ENCODE data around the gene CSNK2B. TPM values are rescaled to one million over a fixed set of nuclear protein-coding genes. Genes with fewer than 3 reads are reported as not detected.

Gene CSNK2B
- total and polyA plus RNA-seq, 9 of the 15 experiments (the other 6 are each of a cell fraction or from before 2014, with no cell fraction given) = 120 to 1,126 (median 529) TPM

DNA sequence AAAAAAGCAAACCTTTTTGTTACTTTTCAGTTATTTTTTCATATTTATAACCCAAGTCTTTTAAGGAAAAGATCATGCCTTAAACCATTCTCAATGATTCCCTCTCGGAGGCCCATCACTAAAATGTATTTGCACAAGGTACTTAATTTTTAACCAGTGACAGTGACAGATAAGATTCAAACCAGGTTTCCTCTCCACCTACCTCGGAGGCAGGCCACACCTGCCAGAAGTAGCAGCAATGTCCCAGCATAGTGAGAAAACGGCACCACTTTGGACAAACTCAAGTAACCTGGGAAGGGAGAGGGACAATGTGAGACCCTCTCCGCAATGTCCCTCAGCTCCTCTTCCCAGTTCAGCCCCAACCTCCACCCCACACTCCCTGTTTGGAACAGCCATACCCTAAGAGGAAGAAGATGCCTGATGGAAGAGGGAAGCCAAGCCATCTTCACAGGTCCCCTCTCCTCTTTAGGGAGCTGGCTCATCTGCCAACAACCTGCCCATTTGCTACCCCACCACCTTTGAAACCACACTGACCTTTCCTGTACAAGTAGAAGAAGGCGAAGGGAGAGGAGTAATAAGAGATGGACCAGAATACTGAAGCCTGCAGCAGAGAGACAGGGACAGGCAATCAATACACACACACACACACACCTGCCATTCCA lies 35.0 kb downstream of the CSNK2B start (continued):
- TF ChIP-seq GABPB1 (CRISPR knock-in tag; IDR thresholded peaks at IDR 0.05) = 0 out of 2 replicates have a peak, but pooled peaks have one; percentile 16
- TF ChIP-seq, protein P1, sequence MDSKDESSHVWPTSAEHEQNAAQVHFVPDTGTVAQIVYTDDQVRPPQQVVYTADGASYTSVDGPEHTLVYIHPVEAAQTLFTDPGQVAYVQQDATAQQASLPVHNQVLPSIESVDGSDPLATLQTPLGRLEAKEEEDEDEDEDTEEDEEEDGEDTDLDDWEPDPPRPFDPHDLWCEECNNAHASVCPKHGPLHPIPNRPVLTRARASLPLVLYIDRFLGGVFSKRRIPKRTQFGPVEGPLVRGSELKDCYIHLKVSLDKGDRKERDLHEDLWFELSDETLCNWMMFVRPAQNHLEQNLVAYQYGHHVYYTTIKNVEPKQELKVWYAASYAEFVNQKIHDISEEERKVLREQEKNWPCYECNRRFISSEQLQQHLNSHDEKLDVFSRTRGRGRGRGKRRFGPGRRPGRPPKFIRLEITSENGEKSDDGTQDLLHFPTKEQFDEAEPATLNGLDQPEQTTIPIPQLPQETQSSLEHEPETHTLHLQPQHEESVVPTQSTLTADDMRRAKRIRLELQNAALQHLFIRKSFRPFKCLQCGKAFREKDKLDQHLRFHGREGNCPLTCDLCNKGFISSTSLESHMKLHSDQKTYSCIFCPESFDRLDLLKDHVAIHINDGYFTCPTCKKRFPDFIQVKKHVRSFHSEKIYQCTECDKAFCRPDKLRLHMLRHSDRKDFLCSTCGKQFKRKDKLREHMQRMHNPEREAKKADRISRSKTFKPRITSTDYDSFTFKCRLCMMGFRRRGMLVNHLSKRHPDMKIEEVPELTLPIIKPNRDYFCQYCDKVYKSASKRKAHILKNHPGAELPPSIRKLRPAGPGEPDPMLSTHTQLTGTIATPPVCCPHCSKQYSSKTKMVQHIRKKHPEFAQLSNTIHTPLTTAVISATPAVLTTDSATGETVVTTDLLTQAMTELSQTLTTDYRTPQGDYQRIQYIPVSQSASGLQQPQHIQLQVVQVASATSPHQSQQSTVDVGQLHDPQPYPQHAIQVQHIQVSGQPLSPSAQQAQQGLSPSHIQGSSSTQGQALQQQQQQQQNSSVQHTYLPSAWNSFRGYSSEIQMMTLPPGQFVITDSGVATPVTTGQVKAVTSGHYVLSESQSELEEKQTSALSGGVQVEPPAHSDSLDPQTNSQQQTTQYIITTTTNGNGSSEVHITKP (IDR thresholded peaks at IDR 0.05; ENCODE audit: partially characterized antibody) = no peak
- TF ChIP-seq SMAD4 (CRISPR knock-in tag; conservative IDR thresholded peaks at IDR 0.05) = no peak
- 0 out of 2 replicates have a peak, but pooled peaks have one; percentile 46 for TF ChIP-seq ZBTB1 (CRISPR knock-in tag; IDR thresholded peaks at IDR 0.05; ENCODE audit: borderline replicate concordance, low read depth)
- TF ChIP-seq TAF7 (tag; IDR thresholded peaks at IDR 0.05) = 0 out of 2 replicates have a peak, but pooled peaks have one; percentile 13
- peak; percentile 69; the same call in 1 of the 2 replicates for TF ChIP-seq ZNF232 (CRISPR knock-in tag; IDR thresholded peaks at IDR 0.05)
- no peak for TF ChIP-seq C11orf30 (IDR thresholded peaks at IDR 0.05; ENCODE audit: low read depth)
- no peak for TF ChIP-seq TARDBP (IDR thresholded peaks at IDR 0.05)
- TF ChIP-seq, protein P2, sequence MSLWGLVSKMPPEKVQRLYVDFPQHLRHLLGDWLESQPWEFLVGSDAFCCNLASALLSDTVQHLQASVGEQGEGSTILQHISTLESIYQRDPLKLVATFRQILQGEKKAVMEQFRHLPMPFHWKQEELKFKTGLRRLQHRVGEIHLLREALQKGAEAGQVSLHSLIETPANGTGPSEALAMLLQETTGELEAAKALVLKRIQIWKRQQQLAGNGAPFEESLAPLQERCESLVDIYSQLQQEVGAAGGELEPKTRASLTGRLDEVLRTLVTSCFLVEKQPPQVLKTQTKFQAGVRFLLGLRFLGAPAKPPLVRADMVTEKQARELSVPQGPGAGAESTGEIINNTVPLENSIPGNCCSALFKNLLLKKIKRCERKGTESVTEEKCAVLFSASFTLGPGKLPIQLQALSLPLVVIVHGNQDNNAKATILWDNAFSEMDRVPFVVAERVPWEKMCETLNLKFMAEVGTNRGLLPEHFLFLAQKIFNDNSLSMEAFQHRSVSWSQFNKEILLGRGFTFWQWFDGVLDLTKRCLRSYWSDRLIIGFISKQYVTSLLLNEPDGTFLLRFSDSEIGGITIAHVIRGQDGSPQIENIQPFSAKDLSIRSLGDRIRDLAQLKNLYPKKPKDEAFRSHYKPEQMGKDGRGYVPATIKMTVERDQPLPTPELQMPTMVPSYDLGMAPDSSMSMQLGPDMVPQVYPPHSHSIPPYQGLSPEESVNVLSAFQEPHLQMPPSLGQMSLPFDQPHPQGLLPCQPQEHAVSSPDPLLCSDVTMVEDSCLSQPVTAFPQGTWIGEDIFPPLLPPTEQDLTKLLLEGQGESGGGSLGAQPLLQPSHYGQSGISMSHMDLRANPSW (CRISPR knock-in tag; IDR thresholded peaks at IDR 0.05) = no peak
- no peak for TF ChIP-seq FOXP1 (CRISPR knock-in tag; IDR thresholded peaks at IDR 0.05)
- TF ChIP-seq, protein P3, sequence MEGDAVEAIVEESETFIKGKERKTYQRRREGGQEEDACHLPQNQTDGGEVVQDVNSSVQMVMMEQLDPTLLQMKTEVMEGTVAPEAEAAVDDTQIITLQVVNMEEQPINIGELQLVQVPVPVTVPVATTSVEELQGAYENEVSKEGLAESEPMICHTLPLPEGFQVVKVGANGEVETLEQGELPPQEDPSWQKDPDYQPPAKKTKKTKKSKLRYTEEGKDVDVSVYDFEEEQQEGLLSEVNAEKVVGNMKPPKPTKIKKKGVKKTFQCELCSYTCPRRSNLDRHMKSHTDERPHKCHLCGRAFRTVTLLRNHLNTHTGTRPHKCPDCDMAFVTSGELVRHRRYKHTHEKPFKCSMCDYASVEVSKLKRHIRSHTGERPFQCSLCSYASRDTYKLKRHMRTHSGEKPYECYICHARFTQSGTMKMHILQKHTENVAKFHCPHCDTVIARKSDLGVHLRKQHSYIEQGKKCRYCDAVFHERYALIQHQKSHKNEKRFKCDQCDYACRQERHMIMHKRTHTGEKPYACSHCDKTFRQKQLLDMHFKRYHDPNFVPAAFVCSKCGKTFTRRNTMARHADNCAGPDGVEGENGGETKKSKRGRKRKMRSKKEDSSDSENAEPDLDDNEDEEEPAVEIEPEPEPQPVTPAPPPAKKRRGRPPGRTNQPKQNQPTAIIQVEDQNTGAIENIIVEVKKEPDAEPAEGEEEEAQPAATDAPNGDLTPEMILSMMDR (IDR thresholded peaks at IDR 0.05 in 2 of 3, conservative IDR thresholded peaks at IDR 0.05 in 1 of 3; ENCODE audit: insufficient read depth in 2 of 3, low read depth in 1 of 3, low read length in 3 of 3) = no peak
- TF ChIP-seq FOXM1 (IDR thresholded peaks at IDR 0.05; ENCODE audit: low read depth) = no peak
- no peak for TF ChIP-seq FOXM1 (CRISPR knock-in tag; IDR thresholded peaks at IDR 0.05; ENCODE audit: low read depth)
- TF ChIP-seq, protein P4, sequence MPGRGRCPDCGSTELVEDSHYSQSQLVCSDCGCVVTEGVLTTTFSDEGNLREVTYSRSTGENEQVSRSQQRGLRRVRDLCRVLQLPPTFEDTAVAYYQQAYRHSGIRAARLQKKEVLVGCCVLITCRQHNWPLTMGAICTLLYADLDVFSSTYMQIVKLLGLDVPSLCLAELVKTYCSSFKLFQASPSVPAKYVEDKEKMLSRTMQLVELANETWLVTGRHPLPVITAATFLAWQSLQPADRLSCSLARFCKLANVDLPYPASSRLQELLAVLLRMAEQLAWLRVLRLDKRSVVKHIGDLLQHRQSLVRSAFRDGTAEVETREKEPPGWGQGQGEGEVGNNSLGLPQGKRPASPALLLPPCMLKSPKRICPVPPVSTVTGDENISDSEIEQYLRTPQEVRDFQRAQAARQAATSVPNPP (IDR thresholded peaks at IDR 0.05; ENCODE audit: borderline replicate concordance, insufficient read depth, insufficient read length) = no peak
- TF ChIP-seq, protein P5, sequence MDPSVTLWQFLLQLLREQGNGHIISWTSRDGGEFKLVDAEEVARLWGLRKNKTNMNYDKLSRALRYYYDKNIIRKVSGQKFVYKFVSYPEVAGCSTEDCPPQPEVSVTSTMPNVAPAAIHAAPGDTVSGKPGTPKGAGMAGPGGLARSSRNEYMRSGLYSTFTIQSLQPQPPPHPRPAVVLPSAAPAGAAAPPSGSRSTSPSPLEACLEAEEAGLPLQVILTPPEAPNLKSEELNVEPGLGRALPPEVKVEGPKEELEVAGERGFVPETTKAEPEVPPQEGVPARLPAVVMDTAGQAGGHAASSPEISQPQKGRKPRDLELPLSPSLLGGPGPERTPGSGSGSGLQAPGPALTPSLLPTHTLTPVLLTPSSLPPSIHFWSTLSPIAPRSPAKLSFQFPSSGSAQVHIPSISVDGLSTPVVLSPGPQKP (CRISPR knock-in tag; IDR thresholded peaks at IDR 0.05) = 0 out of 2 replicates have a peak, but pooled peaks have one; percentile 61
- TF ChIP-seq NR2F6 (CRISPR knock-in tag; IDR thresholded peaks at IDR 0.05) = no peak
